Stimulated activated CD4-positive, alpha-beta T cell treated with anti-CD3 and anti-CD28 coated beads, Interleukin-2, amount 100 ng/mL, for 24 hours (primary cell): ENCODE results near the gene OR9K2.
"Not testable (repeated sequence)": the region's sequence is repeated elsewhere in the genome, so short reads cannot be mapped to it uniquely, and the experiment has no call there.

Experiments
- DNase-seq, 2 donors: peaks; one replicate each; pipeline ENCODE4 v3.0.0-alpha.2; 2020

The OR9K2 gene, protein sequence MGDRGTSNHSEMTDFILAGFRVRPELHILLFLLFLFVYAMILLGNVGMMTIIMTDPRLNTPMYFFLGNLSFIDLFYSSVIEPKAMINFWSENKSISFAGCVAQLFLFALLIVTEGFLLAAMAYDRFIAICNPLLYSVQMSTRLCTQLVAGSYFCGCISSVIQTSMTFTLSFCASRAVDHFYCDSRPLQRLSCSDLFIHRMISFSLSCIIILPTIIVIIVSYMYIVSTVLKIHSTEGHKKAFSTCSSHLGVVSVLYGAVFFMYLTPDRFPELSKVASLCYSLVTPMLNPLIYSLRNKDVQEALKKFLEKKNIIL

DNA sequence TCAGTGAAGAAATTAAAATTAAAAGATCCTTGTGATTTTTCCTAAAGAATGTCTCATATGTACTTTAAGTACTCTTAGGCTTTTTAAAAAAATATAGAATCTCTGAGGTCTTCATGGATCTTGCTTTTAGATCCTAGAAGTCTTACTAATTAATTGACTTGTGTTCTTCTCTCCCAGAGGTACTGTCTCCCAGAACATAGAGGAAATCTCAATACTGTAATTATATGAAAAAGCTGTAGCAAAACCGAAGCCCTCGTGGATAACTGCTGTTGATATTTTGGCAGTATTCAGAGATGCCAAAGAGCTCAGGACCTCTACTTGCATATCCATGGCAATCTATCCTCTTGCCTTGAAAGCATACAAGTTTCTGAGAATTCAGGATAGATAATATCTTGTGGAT lies at the start of gene OR9K2:
Gene OR9K2, plus strand, starts transcription at position 301 of the 400 bp plus-strand sequence. CDS start 3,429 bp downstream, outside the sequence.
- DNase-seq, result no peak

DNA sequence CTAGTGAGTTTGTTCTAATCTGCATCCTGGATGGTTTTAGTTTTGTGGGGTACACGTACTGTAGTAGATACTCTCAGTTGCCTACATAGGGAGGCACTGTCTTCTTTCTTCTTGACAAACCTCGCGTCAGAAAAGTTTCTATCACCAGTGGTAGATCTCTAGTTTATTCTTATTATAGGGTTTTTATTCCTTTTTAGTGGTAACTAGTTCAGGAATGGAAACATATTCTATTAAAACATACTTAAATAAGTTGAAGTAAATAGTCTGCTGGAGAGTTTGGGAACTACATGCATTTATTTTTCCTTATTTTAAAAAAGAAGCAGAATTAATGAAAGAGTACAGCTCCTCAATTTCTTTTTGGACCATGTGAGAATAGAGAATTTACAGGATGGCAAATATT lies 33.6 kb upstream of the OR9K2 start:
- no peak for DNase-seq

DNA sequence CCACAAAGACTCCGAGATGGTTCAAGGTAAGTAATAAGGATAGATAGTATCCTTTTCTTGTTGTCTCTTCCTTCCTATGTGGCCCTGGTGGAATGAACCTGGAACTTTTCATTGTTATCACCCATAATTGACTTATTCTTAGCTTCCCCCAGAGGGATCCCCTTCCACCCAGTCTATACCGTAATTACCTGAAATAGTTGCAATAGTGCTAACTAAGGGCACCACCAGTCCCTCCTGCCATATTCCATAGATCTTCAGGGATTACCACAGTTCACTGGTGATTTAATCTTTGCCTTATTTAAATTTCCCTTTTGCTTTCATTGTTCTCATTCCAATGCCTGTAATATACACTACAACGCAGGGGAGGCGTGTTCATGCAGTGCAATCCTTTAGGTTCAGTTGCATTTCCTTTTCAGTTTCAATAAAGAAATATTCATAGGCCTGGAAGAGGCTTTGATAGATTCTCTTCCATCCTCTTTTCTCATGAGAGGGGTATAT lies 13.8 kb upstream of the OR9K2 start:
- no peak for DNase-seq

DNA sequence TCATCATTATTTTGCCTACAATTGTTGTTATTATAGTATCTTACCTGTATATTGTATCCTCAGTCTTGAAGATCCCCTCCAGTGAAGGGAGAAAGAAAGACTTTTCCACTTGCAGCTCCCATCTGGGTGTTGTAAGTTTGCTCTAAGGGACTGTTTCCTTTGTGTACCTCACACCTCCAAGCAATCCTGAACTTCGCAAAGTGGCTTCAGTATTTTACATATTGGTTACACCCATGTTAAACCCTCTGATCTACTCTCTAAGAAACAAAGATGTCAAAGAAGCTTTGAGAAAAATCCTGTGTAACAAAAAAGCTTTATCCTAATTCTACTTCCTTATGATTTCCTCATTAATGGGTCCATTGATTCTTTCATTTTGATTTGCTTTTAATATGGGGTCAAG lies 10.1 kb upstream of the OR9K2 start:
- no peak for DNase-seq

DNA sequence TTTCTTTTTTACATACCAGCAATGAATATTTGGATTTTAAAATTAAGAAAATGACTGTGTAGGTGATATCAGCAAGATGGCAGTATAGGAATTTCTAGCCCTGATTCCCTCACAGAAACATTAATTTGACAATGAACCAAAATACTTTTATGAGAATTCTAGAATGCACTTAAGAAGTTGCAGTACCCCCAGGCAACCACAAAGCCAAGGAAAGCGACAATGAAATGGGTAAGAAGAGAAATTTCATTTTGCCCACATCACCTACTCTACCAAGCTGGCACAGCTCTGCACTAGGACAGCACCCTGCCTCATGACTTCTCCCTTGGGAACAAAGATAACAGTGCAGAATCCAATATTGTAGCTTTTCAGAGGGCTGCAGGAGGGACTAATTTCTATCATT lies 6.6 kb downstream of the OR9K2 start:
- no peak for DNase-seq

DNA sequence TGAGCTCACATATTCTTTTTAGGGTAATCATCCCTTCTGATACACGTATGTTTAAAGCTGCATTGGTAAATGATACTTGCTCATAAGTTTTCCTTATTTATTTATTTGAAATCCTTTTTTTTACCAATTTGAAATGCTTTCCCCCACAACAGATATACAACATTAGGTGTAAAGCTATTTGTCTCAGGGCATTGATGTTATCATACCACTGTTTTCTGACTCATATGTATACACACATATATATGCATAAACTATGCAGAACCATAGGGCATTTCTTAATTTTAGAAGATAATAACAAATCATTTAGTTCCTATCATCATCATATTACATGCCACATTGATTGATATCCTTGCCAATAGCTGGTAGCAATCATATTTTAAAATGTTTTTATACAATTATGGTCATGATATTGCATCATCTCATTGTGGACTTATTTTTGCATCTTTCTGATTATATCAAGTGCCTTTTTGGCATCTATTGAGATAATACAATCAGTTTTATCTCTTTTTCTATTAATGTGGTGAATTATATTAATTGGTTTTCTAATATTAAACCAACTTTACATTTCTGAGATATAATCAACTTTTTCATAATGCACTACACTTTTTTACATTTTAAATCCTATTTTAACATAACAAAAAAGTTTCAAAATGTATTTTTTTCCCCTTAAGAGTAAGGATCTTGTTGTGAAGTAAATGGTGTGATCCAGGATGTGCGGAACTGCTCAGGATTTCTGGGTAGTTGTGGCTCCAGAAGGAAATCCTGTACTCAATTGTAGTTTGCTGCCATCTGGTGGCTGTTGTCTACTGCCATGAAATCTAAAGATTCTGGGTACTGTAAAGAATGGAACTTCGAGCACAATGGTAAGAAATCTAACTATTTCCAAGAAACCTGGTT lies 16.7 kb downstream of the OR9K2 start:
- peak; percentile 48 to 58 for DNase-seq

DNA sequence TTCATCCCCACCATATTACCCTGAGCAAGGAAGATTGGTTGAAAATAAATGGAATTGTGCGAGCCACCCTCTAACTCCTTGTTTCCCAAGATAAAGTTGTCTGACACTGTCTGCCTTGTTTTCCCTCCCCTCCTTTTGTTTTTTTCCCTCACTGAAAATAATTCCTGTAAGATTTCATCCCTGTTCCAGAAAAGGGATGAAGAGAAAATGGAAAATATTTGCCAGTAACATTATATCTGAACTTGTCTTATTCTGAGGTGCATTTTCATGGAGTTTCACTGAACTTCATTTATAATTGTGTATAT lies 17.3 kb downstream of the OR9K2 start:
- no peak for DNase-seq

DNA sequence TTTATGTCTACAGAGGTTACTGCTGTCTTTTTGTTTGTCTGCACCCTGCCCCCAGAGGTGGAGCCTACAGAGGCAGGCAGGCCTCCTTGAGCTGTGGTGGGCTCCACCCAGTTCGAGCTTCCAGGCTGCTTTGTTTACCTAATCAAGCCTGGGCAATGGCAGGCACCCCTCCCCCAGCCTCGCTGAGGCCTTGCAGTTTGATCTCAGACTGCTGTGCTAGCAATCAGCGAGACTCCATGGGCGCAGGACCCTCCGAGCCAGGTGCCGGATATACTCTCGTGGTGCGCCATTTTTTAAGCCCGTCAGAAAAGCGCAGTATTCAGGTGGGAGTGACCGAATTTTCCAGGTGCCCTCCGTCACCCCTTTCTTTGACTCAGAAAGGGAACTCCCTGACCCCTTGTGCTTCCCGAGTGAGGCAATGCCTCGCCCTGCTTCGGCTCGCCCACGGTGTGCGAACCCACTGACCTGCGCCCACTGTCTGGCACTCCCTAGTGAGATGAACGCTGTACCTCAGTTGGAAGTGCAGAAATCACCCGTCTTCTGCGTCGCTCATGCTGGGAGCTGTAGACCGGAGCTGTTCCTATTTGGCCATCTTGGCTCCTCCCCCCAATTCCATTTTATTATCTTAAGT lies 40.9 kb downstream of the OR9K2 start:
- DNase-seq, result not testable (repeated sequence)

DNA sequence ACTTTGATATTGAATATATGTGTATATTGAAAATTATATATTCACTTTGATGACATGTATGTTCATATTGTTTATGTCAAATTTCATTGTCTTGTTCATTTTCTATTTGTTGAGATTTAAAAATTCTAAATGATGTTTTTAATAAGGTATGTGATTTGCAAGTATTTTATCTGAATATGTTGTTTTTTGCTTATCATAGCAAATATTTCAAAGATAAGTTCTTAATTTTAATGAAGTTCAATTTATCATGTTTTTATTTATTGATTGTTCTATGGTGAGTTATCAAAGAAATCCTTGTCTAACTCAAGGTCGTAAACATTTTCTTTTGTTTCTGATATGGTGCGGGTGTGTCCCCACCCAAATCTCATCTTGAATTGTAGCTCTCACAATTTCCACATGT lies 45.2 kb downstream of the OR9K2 start:
- no peak for DNase-seq

DNA sequence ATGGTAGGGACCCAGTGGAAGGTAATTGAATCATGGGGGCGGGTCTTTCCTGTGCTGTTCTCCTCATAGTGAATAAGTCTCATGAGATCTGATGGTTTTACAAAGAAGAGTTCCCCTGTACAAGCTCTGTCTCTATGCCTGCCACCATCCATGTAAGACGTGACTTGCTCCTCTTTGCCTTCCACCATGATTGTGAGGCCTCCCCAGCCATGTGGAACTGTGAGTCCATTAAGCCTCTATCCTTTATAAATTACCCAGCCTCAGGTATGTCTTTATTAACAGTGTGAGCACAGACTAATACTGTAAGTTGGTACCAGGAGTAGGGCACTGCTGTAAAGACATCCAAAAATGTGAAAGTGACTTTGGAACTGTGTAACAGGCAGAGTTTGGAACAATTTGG lies 45.6 kb downstream of the OR9K2 start:
- not testable (repeated sequence) for DNase-seq

DNA sequence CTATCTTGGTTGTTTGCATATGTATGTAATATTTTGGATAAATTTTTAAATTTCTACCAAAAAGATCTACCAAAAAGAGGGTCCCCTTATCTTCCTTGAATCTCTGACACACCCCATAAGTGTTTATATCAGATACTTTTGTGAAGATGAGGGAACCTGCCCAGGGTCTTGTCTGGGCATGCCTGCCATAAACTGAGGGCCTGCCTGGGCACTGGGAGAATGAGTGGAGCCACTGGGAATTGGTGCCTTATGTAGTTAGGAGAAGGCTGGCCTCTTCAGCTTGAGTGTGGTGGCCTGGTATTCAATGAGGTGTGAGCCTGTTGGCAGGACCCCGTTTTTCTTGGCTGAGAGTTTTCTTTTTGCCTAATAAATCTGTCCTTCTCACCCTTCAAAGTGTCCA lies 46.5 kb downstream of the OR9K2 start:
- no peak for DNase-seq

DNA sequence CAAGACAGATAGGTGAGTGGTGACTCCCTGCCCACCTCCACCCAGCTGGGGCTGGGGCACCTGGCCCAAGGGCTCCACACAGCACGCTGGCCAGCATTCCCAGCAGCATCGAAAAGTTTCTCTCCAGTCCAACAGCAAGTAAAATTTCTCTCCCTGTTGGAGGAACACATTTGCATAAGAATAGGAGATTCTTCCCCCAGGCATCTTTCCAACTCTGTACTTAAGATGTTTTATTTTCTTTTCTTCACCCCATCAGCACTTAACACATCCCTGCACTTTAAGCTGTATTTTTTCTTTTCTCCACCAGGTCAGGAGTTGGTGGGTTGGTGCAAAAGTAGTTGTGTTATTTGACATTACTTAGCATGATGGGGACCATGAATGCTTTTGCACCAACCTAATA lies 47.2 kb downstream of the OR9K2 start:
- DNase-seq, result no peak
